GM12874 (cell line): Measurements from ENCODE around the gene EEPD1.

Experiments used
- CTCF ChIP-seq: IDR thresholded peaks from 2 replicates; pipeline ENCODE4 v1.5.1; 2011; ENCODE audit warnings: low read depth, mild to moderate bottlenecking, control low read depth, low read length, moderate library complexity; ENCODE audit not compliant: insufficient read depth

EEPD1 gene

GRCh38 chr7:36276428-36277248, 123.6 kb downstream of the EEPD1 start:
- TF ChIP-seq CTCF = no peak

- TF ChIP-seq CTCF = no peak
These were observed 124.1 kb downstream of the EEPD1 start for GRCh38 chr7:36277249-36277542.

- no peak for TF ChIP-seq CTCF
These were observed 125.1 kb downstream of the EEPD1 start for GRCh38 chr7:36278069-36278619.

GRCh38 chr7:36278620-36279172, 125.6 kb downstream of the EEPD1 start:
- TF ChIP-seq CTCF = no peak

GRCh38 chr7:36279200-36279925, 126.3 kb downstream of the EEPD1 start:
- no peak for TF ChIP-seq CTCF

- no peak for TF ChIP-seq CTCF
These were observed 126.9 kb downstream of the EEPD1 start for GRCh38 chr7:36279926-36280315.
